GM18499 (cell line): Measurements from ENCODE around the gene RABAC1.
"Not testable (repeated sequence)": the region's sequence is repeated elsewhere in the genome, so short reads cannot be mapped to it uniquely, and the experiment has no call there.

Source experiments
- ATAC-seq: cut with Tn5 transposase; IDR thresholded peaks from one replicate; pipeline ENCODE4 v1.9.1; 2021; ENCODE audit warnings: moderate number of reproducible peaks; ENCODE audit not compliant: insufficient read depth, unreplicated experiment

The RABAC1 gene, protein sequence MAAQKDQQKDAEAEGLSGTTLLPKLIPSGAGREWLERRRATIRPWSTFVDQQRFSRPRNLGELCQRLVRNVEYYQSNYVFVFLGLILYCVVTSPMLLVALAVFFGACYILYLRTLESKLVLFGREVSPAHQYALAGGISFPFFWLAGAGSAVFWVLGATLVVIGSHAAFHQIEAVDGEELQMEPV

DNA sequence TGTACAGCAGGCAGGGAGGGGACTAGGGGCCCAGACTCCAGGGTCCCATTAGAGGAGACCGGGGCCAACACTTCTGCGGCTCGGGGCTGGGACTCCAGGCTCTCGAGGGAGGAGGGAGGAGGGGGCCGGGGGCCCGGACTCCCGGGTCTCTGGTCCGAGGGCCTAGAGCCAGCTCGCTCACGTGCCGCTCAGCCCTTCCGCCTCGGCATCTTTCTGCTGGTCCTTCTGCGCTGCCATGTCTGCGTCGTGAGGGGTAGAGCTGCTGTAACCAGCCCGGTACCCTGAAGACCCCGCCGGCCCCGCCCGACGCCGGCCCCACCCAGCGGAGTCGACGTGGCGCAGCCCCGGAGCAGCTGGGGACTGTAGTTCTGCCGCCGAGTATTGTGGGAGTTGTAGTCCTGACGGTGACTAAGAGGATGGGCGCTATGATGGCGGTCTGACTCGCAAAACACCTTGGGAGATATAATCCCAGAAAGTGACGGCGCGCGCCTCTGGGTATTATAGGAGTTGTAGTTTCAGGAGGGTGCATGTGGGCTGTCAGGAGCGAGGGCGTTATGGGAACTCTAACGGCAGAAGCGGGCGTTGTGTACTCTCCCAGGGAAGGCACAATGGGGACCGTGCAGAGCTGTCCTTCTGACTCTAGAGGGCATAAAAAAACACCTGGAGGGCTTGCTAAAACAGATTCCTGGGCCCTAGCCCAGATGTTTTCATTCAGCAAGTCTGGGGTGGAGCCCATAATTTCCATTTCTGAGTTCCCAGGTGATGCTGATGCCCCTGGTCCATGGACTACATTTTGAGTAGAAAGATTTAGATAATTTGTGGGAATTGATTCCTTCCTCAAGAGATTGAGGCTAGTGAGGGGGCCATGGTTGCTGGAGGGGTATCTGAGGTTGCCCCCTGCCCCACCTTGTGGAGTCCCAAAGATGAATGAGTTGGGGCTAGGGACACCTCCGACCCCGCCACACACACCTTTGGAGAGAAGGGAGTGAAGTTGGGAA is at the start of gene RABAC1:
Gene RABAC1 (minus strand): TSS at position 266 of the 998 bp plus-strand sequence. CDS start 29 bp downstream, at position 237.
- ATAC-seq, result peak; percentile 42

DNA sequence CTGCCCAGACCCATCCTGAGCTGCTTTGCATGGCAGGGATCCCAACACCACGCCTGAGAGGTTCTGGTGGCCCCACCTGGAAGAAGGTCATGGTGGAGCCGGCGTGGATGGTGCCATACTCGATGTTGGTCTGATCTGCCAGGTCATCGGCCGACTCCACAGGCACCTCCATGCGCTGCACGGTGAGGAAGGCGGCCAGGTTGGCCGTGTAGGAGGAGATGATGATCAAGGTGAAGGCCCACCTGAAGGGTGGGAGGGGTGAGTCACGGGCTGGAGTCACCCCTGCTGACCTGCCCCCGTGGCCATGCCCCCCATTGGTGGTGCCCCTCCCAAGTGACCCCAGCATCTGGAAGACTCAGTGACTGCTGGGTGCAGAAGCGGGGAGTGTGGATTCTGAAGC is 47.4 kb upstream of the RABAC1 start:
- no peak for ATAC-seq

DNA sequence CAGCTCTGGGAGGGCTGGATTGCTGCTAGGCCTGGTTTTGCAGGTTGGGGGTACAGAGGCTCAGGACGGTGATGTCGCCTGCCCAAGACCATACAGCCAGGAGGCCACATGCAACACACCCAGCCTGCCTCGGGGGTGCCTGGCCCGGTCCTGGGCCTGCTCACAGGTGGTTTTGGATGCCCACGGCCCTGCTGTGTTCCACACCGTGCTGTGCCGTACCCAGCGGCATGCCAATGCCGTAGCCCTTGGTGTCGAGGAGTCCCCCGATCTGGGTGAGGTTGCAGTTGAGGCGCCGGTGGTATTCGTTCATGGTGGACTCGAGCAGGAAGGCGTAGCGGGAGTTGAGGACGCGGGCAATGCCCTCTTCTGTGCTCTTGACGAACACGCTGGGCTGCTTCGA is 46.4 kb upstream of the RABAC1 start:
- ATAC-seq, result no peak

DNA sequence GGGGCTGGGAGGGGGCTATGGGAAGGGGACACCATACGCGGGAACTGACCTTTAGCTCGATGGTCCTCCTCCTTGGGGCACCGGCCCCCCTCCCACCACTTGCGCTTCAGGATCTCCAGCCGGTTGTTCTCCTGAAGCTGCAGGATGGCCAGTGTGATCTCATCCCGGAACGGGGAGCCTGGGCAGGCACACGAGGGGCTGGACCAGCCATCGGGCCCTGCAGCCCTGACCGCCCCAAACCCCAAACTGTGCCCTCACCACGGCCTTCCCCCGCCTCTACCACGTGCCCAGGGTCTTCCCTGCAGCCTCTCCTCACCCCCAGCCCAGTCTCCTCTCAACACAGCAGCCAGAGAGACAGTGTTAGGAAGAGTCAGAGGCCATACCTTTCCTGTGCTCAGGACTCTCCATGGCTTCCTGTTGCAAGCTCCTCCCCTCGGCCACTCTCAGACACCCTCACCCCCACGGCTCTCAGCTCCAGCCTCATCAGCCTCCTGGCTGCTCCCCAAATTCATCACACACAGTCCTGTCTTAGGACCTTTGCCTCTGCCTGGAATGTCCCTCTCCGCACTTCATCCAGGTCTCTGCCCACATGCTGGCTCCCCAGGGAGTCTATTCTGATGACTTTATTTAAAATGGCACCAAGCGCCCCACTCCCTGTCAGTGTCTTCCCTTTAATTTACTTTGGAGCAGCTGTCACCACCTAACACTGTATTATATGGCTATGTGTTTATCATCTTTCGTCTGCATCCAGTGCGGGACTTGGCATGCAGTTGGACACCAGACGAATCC is 44.6 kb upstream of the RABAC1 start:
- no peak for ATAC-seq

DNA sequence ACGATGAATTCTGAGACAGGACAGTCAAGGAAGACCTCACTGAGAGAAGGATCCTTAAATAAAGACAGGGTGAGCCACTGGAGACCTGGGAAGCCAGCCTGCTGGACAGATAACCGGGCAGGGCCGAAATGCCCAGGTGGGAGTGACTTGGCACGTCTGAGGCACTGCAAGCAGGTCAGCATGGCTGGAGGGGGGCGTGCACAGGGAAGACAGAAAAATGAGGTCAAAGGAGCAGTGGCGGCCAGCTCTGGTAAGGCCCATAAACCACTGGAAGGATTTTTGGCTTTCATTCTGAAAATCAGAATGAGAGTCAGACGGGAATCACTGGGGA is 40.7 kb upstream of the RABAC1 start:
- ATAC-seq, result no peak

DNA sequence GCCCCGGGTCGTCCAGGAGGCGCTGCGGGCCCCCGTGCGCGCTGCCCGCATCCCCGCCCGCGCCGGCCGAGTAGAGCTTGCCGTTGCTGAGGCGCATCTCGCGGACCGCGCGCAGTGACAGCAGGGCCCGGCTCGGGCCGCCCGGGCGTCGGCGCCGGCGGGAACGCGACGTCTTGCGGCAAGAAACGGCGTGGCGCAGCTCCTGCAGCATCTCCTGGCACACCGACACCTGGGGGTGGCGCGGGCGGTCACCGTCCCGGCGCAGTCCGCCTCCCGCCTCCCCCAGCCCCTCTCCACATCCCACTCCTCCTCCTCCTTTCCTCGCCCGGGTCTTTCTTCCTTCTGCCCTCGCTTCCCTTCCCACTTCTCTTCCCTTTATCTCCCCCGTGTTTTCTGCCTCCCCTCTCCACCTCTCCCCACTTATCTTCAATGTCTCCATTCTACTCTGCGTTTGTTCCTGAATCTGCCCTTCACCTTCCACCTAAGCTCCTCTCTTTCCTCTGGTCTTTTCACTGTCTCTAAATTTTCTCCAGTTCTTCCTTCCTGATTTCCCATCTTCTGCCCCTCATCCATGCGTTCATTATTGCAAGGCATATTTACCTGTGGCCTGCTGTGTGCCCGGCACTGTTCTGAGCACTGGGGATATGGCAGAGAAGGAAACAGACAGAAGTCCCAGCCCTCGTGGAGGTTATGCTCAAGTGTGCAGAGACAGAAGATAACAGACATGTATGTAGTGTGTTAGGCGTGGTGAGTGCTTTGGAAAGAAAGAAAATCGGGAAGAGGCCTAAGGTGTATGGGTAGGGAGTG is 40.2 kb upstream of the RABAC1 start:
- no peak for ATAC-seq

DNA sequence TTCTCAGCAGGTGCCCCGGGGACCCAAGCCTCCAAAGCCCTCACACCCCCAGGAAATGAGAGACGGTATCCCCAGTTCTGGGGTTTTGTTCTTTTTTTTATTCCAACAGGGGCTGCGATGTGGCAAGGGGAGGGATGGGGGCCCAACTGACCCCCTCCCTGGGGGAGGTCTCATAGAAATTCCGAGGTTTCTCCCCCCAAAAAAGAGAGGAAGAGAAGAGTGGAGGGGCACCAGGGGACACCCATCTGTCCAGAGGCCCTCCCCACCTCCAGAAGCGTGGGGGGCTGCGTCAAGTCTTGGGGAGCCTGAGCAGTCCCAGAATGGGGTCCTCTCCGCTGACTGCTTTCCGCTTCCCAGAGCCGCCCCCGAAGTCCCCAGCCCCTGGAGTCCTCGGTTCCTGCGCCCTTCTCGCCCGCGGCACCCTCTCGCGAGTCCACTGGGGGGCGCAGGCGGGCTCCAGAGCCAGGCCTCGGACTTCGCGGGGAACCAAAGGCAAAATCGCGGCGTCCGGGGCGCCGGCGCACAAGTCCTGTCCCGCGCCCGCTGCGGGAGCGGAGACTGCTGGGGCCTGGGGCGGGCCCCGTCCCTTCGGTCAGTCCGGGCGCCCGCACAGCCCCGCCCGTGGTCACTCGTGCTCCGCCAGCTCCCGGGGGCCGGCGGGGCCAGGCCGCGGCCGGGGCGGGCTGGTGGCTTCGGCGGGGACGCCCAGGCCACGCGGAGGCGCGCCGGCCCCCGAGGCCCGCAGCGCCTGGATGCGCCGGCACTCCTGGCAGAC is 39.3 kb upstream of the RABAC1 start:
- no peak for ATAC-seq

DNA sequence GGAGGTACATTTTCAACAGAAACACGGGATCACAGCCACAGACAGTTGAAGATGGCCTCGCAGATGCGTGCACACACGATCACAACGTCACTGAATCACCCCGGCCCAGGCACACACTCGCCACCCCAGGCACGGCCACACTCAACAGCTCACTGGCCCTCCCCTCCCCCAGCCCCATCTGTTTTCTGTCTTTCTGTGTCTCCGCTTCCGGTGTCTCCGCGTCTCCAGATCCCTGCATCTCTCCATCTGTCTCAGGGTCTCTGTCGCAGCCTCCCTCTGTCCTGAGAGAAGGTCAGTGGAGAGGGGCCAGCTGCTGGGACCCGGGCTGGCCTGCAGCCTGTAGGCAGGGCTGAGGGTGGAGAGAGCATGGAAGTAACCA is 38.7 kb upstream of the RABAC1 start:
- ATAC-seq, result no peak

DNA sequence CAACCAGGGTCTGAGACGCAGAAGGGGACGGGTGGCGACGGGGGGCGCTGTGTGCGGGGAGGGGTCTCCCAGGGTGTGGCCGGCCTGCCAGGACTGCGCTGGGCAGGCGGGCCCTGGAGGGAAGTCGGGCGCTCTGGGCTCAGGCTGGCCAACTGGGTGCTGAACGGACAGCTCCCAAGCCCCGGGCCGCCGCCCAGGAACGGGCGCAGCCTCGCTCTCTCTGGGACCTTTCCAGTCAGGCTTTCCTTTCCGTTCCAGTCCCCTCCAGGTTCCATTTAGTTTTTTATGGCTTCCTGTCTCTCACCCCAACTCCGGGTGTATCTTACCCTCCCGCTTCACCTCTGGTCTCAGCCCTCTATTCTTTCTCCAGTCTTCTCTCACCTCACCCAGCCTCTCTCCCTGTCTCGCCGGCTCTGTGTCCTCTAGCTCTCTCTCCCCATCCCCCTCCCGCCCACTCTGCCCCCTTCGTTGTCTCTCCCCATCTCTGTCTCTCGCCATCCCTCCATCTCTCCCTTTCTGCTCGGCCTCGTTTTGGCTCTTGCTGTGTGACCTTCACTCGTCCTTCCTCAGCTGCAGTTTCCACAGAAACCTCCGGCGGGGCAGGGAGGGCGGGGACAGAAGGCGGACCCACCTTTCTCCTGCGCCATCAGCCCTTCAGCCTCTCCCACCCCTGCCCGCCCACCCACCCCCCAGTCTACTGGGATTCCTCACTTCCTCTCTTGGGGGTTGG is 38.2 kb upstream of the RABAC1 start:
- no peak for ATAC-seq

DNA sequence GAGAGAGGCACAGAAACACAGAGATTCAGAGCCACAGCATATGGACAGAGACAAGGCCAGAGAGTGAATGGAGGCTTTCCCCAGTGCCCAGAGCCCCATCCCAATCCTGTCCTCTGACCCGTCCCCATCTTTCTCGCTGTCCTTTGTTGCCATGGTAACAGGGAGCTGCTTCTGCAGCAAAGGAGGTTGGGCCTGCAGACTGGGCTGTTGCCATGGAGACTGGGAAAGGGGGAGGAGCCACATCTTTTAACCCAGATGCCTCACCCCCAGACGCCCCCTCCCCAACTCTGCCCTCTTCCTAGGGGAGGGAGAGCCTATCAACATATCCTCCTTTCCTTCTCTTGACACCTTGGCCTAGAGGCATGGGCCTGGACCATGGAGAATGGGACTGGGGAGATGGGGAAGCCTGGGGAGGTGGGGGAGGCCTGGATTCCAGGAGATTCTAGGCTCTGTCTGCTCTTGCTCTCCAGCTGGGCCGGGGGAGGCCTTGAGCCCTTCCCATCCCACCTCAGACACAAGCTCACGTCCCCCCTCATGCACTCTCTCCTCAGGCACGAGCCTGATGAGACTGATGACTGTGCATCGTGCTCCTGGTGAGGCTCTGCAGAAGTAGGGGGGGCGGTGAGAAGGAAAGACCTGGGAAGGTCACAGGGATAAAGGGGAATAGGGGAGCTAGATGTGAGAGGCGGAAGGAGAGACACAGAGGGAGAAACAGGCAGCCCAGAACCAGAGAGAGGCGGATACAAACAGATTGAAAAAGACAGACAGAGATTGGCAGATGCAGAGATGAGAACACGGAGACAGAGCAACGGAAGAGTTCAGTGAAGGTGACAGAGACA is 37.1 kb upstream of the RABAC1 start:
- no peak for ATAC-seq

DNA sequence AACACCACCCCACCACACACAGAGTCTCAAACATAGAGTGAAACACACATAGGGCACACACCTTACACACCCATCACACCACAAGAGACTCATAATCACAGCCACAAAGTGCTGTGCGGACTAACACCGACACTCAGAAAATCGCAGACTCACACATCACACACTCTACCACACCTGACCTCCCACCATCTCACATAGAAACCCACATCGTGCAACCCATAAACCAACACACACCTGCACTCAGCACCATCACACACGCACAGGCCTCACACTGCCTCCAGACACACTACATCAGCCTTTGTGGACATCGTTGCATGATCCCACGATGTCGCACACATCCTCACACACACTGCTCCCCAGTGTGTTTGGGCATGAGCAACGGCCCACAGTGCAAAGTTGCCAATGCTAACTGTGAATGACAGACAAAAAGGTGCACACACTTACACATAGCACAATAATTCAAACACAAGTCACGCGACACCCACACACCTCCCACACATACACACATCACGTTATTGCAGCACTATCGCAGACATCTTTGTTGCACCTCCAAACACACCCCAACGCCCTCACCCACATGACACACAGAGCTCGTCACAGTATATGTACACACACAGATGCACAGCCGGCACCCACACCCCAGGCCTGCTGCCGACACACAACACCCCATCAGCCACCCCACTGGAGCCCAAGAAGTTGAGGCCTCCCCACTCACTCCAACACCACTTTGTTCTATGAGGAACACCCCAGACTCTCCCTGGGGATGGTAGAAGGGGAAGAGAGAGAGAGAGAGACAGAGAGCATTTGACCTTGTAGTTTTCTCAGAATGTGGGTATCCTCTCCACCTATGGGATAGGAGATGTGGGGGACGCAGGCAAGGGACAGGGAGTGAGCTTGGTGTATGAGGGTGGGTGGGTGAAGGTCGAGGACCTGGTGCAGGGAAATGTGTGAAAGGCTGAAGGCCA is 36.2 kb upstream of the RABAC1 start:
- ATAC-seq, result no peak

DNA sequence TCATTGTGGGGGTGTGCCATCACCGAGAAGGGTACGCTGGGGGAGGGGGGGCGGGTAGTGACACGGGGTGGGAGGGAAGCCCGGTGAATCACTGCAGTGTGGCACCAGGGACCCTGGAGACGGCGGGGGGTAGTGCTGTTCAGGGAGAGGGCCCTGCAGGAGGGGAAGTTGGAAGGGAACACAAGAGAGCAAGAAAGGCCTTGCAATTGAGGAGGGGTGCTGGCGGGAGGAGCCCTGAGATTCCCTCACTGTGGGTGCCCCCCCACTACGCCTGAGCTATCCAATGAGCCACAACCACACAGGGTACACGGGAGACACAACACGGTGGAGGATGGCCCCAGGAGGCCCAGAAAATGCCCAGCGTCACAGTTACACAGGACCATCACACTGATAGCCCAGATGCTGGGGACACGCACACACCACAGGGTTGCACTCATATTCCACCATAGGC is 35.4 kb upstream of the RABAC1 start:
- no peak for ATAC-seq

DNA sequence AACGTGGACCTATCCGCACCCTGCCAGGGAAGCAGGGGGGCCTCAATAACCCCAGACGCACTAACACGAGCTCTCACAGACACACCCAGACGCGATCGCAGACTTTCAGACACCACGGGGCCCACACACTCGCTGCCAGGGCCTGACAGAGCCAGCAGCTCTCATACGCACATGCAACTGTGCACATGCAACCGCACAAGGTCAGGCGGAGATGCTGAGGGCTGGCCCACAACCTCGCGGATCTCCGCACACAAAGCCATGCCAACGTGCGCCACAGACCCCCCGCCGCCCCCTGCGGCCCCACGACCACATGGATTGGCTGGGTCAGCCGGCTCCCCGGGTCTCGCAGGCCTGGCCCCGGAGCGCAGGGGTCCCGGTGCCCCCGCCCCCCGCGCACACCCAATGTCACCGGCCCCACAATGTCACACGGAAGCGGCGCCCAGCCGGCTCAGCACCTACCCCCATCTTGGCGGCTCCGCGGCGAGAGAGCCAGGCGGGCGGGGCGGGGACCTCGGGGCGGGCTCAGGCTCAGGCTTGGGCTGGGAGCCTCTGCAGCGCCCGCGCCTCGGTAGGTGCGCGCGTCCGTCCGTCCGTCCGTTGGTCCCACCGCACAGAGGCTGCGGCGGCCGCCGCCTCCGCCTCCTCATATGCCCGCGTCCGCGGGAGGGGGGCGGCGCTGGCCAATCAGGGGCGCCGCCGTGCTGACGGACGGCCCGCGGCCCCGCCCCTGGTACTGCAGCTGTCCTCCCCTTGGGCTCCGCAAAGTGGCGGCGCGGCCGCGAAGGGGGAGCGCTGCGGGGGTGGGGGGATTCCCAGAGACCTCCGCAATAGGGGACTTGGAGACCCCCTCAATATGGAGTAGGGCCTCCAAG is 34.7 kb upstream of the RABAC1 start, which contains the start of gene ATP1A3:
Gene ATP1A3 (minus strand): TSS at position 619 of the 872 bp plus-strand sequence. CDS start 154 bp downstream, at position 465.
- no peak for ATAC-seq

DNA sequence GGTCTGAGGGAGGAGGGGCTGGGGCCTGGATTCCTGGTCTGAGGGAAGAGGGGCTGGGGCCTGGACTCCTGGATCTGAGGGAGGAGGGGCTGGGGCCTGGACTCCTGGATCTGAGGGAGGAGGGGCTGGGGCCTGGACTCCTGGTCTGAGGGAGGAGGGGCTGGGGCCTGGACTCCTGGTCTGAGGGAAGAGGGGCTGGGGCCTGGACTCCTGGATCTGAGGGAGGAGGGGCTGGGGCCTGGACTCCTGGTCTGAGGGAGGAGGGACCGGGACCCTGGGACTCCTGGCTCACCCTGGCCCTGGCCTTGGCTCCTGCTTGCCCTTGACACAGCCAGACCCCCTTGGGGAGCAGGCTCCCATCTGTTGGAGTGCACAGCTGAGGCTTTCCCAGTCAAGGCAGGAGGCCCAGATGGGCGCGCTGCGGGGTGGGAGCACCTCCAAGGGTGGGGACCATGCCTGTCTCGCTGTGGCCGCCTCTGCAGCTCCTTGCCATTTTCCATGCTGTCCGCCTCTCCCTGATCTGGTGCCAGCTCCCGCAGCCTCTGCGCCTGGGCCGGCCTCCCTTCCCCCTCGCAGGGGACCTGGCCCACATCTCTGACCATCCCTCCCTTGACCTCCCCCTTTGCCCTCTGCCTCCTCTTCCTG is 32.9 kb upstream of the RABAC1 start:
- ATAC-seq, result not testable (repeated sequence)

DNA sequence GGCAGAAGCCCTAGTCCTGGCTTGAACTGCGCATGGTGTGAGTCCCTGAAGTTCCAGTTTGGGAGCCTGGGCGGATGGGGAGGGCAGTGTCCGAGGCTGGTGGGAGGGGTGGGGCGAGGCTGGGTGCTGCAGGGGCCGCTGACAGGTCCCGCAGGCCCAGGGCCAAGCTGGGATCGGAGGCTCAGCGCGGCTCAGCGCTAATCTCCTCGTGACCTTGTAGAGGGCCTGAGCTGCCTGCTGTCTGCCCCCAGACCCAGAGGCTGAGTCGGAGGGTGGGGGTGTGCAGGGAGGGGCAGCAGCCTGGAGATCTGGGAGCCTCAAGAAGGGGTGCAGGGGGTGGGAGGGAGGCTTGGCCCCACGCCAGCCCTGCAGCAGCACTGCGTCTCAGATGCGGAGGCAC is 31.9 kb upstream of the RABAC1 start:
- ATAC-seq, result no peak
